GM12878 (cell line): ENCODE data around the gene GNAQ. TPM values are rescaled to one million over a fixed set of nuclear protein-coding genes. Genes with fewer than 3 reads are reported as not detected.
"Not testable (repeated sequence)": the region's sequence is repeated elsewhere in the genome, so short reads cannot be mapped to it uniquely, and the experiment has no call there.

ENCODE experiments used
- ATAC-seq: fragments of 200-7000 bp; cut with Tn5 transposase; 3 replicates; pipeline ENCODE4 v1.9.1; 2020; ENCODE audit warnings: mild to moderate bottlenecking, moderate library complexity
- BruUV-seq: library from RNA; stranded (reverse); fragments of 400-500 nt; replicated peaks from 2 replicates; lab custom pipeline; 2021; lab: Mats Ljungman, UMichigan
- CTCF ChIA-PET: fragments of 300-600 bp; sonication (Branson Sonifier 250); formaldehyde crosslinking; extraction: SDS; loops from one replicate; lab custom pipeline; 2021; ENCODE audit warnings: inconsistent platforms; lab: Yijun Ruan, JAX
- POLR2A ChIA-PET: fragments of 350-600 bp; formaldehyde crosslinking; extraction: SDS; loops from one replicate; lab custom pipeline; 2021; ENCODE audit warnings: inconsistent platforms; lab: Charles Lee
- RAD21 ChIA-PET: fragments of 300-600 bp; sonication (Branson Sonifier 250); formaldehyde crosslinking; loops from one replicate; lab custom pipeline; 2023; ENCODE audit warnings: antibody characterized with exemption; ENCODE audit not compliant: unreplicated experiment; lab: Charles Lee
- SMC1A ChIA-PET: fragments of 300-600 bp; sonication (Branson Sonifier 250); formaldehyde crosslinking; loops from one replicate; lab custom pipeline; 2023; ENCODE audit not compliant: unreplicated experiment, uncharacterized antibody; lab: Charles Lee
- DNase-seq: peaks from one replicate; pipeline ENCODE4 v3.0.0-alpha.2; 2011; ENCODE audit warnings: low read depth, low spot score
- FAIRE-seq: peaks from 3 replicates; lab custom pipeline; 2011; peaks lifted over from hg19 to GRCh38; lab: Jason Lieb, UNC
- H2AFZ ChIP-seq: 2 replicates; pipeline ENCODE4 v1.6.0; 2011; ENCODE audit warnings: low read depth, low read length, control low read depth; ENCODE audit not compliant: control insufficient read depth
- H3K27ac ChIP-seq: 2 replicates; pipeline ENCODE4 v1.5.1; 2011; ENCODE audit warnings: control low read depth; ENCODE audit not compliant: control insufficient read depth, insufficient read depth
- H3K27me3 ChIP-seq, 2 experiments: replicated peaks in 1 of 2; 2 replicates each; pipeline versions ENCODE4 v1.6.0 to v1.6.1; 2011; ENCODE audit warnings: low read length in 1 of 2; ENCODE audit not compliant: control insufficient read depth in 2 of 2, insufficient read depth in 2 of 2
- H3K36me3 ChIP-seq, 2 experiments: 2 replicates each; pipeline ENCODE4 v1.5.1; 2011; ENCODE audit warnings: low read length in 1 of 2; ENCODE audit not compliant: control insufficient read depth in 2 of 2, insufficient read depth in 2 of 2
- H3K4me1 ChIP-seq: 2 replicates; pipeline ENCODE4 v1.6.1; 2011; ENCODE audit warnings: mild to moderate bottlenecking, low read length, moderate library complexity, mixed read lengths; ENCODE audit not compliant: control insufficient read depth, insufficient read depth
- H3K4me2 ChIP-seq: 2 replicates; pipeline ENCODE4 v1.6.0; 2011; ENCODE audit warnings: control low read depth; ENCODE audit not compliant: control insufficient read depth, insufficient read depth
- H3K4me3 ChIP-seq: fragments of 200-600 bp; sonication (generic); 2 replicates; pipeline ENCODE4 v1.5.1; 2016
- H3K79me2 ChIP-seq: 2 replicates; pipeline ENCODE4 v1.6.0; 2011; ENCODE audit warnings: low read length; ENCODE audit not compliant: control insufficient read depth, insufficient read depth
- H3K9ac ChIP-seq: 2 replicates; pipeline ENCODE4 v1.8.0; 2011; ENCODE audit warnings: low read length, control low read depth, mixed read lengths; ENCODE audit not compliant: control insufficient read depth, insufficient read depth
- H3K9me3 ChIP-seq: replicated peaks from 3 replicates; pipeline ENCODE4 v1.5.1; 2011; ENCODE audit warnings: mild to moderate bottlenecking, low read length; ENCODE audit not compliant: control insufficient read depth, insufficient read depth
- H4K20me1 ChIP-seq: 2 replicates; pipeline ENCODE4 v1.6.0; 2011; ENCODE audit not compliant: control insufficient read depth, insufficient read depth
- CTCF ChIP-seq, 3 experiments: IDR thresholded peaks in 2 of 3; conservative IDR thresholded peaks in 1 of 3; 2 replicates each; pipeline ENCODE4 v1.5.1; 2011; ENCODE audit warnings: low read depth in 3 of 3, low read length in 3 of 3, mild to moderate bottlenecking in 3 of 3, control low read depth in 2 of 3, moderate library complexity in 2 of 3, inconsistent platforms in 1 of 3, mixed read lengths in 1 of 3; ENCODE audit not compliant: control insufficient read depth in 2 of 3, insufficient read depth in 1 of 3; ENCODE audit errors: extremely low read depth in 1 of 3
- EZH2 ChIP-seq: IDR thresholded peaks from 2 replicates; pipeline ENCODE4 v1.6.1; 2012; ENCODE audit warnings: low read depth, mild to moderate bottlenecking, control low read depth, inconsistent platforms, low read length, borderline replicate concordance; ENCODE audit not compliant: control insufficient read depth
- HDAC6 ChIP-seq: fragments of 200-600 bp; sonication (generic); IDR thresholded peaks from one replicate; pipeline ENCODE4 v1.8.0; 2017; ENCODE audit warnings: antibody characterized with exemption; ENCODE audit not compliant: unreplicated experiment
- IKZF1 ChIP-seq: fragments of 450-650 bp; conservative IDR thresholded peaks from 2 replicates; pipeline ENCODE4 v1.6.1; 2017; ENCODE audit warnings: antibody characterized with exemption, mild to moderate bottlenecking
- NBN ChIP-seq: fragments of 450-650 bp; IDR thresholded peaks from 2 replicates; pipeline ENCODE4 v1.6.1; 2016
- RAD21 ChIP-seq: IDR thresholded peaks from 2 replicates; pipeline ENCODE4 v1.6.1; 2011; ENCODE audit warnings: mild to moderate bottlenecking, low read depth, low read length, moderate library complexity; ENCODE audit not compliant: insufficient read depth
- RUNX3 ChIP-seq: IDR thresholded peaks from 2 replicates; pipeline ENCODE4 v1.6.1; 2012; ENCODE audit warnings: low read length, inconsistent platforms
- SMC3 ChIP-seq: IDR thresholded peaks from 2 replicates; pipeline ENCODE4 v1.6.1; 2011; ENCODE audit warnings: low read length, improper control_type of control experiment, borderline replicate concordance
- SRF ChIP-seq, 2 experiments: IDR thresholded peaks; 2 replicates each; pipeline ENCODE4 v1.6.1; 2011; ENCODE audit warnings: low read depth in 2 of 2, low read length in 2 of 2, mild to moderate bottlenecking in 1 of 2, moderate library complexity in 1 of 2
- WGBS: methylation state at CpG from one replicate; pipeline ENCODE4 v1.1.6; 2016; ENCODE audit warnings: low lambda C conversion rate; ENCODE audit not compliant: insufficient replicate concordance, insufficient coverage; ENCODE audit errors: missing lambda C conversion rate; 5-methylcytosine and 5-hydroxymethylcytosine counted together
- in situ Hi-C: fragments of 300-500 bp; cut with MboI; formaldehyde crosslinking; loops from 9 replicates; pipeline ENCODE4 v1.14.3; 2018; ENCODE audit warnings: mixed read lengths
- intact Hi-C: fragments of 100-400 bp; cut with micrococcal nuclease; formaldehyde crosslinking; loops from one replicate; pipeline ENCODE4 v1.14.2; 2022; ENCODE audit not compliant: unreplicated experiment
- polyA plus RNA-seq, 11 experiments: library from polyadenylated mRNA; depleted of rRNA in 4 of 11; unstranded in 6 of 11; stranded (reverse) in 5 of 11; fragments of >200 nt; fragmentation: Nextera tagmentation in 4 of 11; fragmentation: Illumina TruSeq in 1 of 11; extraction: Ambion mirVana in 4 of 11; extraction: Trizol in 1 of 11; gene quantifications; 1 replicate in 1 of 11; 2 replicates in 10 of 11; pipeline versions ENCODE4 v1.2.1 to v1.2.3, GENCODE V29; 2011 to 2016; ENCODE audit warnings: inconsistent platforms in 2 of 11, missing spikeins in 2 of 11, low read depth in 1 of 11
- total RNA-seq, 4 experiments: library from RNA; depleted of rRNA in 3 of 4; stranded (reverse); fragments of >200 nt in 3 of 4; fragmentation: Illumina TruSeq in 1 of 4; extraction: Trizol in 1 of 4; gene quantifications; 2 replicates each; pipeline versions ENCODE4 v1.2.1 to v1.2.3, GENCODE V29; 2013 to 2021
- TF ChIP-seq, protein P1 (sequence below): fragments of 450-650 bp; IDR thresholded peaks from 2 replicates; pipeline ENCODE4 v1.6.1; 2017; ENCODE audit warnings: low read depth, mild to moderate bottlenecking, moderate library complexity

The GNAQ gene
- total and polyA plus RNA-seq, 10 of the 15 experiments (the other 5 are each of a cell fraction or from before 2014, with no cell fraction given), result 0.15 to 47.2 (median 0.49) TPM

DNA sequence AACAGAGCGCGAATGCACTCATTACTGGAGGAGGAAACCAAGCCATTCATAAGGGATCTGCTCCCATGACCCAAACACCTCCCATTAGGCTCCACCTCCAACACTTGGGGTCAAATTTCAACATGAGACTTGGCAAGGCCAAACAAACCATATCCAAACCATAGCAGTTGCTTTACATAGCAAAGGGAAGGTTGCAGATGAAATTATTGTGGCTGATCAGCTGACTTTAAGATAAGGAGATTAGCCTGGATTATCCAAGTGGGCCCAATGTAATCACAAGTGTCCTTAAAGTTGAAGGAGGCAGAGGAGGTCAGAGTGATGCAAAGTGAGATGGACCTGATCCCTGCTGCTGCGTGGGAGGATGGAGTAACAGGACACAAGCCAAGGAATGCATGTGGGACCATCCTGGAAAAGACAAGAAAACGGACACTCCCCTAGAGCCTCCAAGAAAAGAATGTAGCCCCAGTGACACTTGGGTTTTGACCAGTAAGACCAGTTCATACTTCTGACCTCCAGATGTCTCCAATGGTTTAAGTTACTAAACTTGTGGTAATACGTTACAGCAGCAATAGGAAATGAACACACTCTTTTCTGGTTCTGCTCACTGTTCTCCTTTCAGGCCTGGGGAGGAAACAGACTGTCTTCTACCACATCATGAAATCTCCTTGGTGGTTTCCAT is 167.3 kb downstream of the GNAQ start:
- intact Hi-C loops, result loop anchor here (1.0 kb wide), 1 partner anchor 171 kb away; no protein-coding TSS in a partner anchor
- H3K4me2 ChIP-seq, result no peak overlapping the region
- WGBS, result 11% methylated on average over 3 of the region's 5 CpGs
- H3K27me3 ChIP-seq, result no peaks in the 10 kb centered on the region
- no peak overlapping the region for H3K27ac ChIP-seq
- H4K20me1 ChIP-seq, result no peaks in the 10 kb centered on the region
- H3K4me1 ChIP-seq, result no peaks in the 10 kb centered on the region
- BruUV-seq, result no TSS peak
- RAD21 ChIA-PET, result interaction anchor here (1.2 to 4.3 kb wide), 9 partner anchors 15 to 170 kb away, joined by 3 to 33 read pairs (median 4); no protein-coding TSS in a partner anchor
- no peaks in the 10 kb centered on the region for H3K36me3 ChIP-seq
- CTCF ChIA-PET, result interaction anchor here (0.6 to 3.2 kb wide), 17 partner anchors 12 to 261 kb away, joined by 3 to 40 read pairs (median 4); no protein-coding TSS in a partner anchor
- in situ Hi-C loops, result no loop called here
- FAIRE-seq (no peak), DNase-seq (no peak), ATAC-seq (peak; percentile 92)
- TF ChIP-seq, protein P1, sequence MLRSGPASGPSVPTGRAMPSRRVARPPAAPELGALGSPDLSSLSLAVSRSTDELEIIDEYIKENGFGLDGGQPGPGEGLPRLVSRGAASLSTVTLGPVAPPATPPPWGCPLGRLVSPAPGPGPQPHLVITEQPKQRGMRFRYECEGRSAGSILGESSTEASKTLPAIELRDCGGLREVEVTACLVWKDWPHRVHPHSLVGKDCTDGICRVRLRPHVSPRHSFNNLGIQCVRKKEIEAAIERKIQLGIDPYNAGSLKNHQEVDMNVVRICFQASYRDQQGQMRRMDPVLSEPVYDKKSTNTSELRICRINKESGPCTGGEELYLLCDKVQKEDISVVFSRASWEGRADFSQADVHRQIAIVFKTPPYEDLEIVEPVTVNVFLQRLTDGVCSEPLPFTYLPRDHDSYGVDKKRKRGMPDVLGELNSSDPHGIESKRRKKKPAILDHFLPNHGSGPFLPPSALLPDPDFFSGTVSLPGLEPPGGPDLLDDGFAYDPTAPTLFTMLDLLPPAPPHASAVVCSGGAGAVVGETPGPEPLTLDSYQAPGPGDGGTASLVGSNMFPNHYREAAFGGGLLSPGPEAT, result 0 out of 2 replicates have a peak, but pooled peaks have one; percentile 16
- TF ChIP-seq SMC3, result peak; percentile 68; the same call in 1 of the 2 replicates
- peak; percentile 19; the same call in 1 of the 2 replicates for TF ChIP-seq IKZF1
- no peak for TF ChIP-seq HDAC6
- TF ChIP-seq CTCF (IDR thresholded peaks at IDR 0.05 in 2 of 3, conservative IDR thresholded peaks at IDR 0.05 in 1 of 3; ENCODE audit: control insufficient read depth in 2 of 3, extremely low read depth in 1 of 3, insufficient read depth in 1 of 3, low read depth in 3 of 3, low read length in 3 of 3), result peak in 2 of 3 experiments; percentile 26 to 42; a peak in 3 of 6 replicates
- TF ChIP-seq NBN, result 0 out of 2 replicates have a peak, but pooled peaks have one; percentile 18
- TF ChIP-seq RUNX3, result peak; percentile 54
- TF ChIP-seq RAD21, result peak; percentile 68
- TF ChIP-seq EZH2, result no peak
- TF ChIP-seq SRF (IDR thresholded peaks at IDR 0.05; ENCODE audit: low read depth in 2 of 2, low read length in 2 of 2), result no peak
- no peaks in the 10 kb centered on the region for H3K9me3 ChIP-seq
- H2AFZ ChIP-seq, result no peak overlapping the region
- POLR2A ChIA-PET, result interaction anchor here (2.8 kb wide), 1 partner anchor 28 kb away, joined by 11 read pairs; no protein-coding TSS in a partner anchor
- no peak overlapping the region for H3K9ac ChIP-seq
- SMC1A ChIA-PET, result interaction anchor here (0.6 to 4.4 kb wide), 20 partner anchors 9 to 220 kb away, joined by 3 to 45 read pairs (median 5); no protein-coding TSS in a partner anchor
- H3K4me3 ChIP-seq, result no peak overlapping the region
- no peaks in the 10 kb centered on the region for H3K79me2 ChIP-seq

DNA sequence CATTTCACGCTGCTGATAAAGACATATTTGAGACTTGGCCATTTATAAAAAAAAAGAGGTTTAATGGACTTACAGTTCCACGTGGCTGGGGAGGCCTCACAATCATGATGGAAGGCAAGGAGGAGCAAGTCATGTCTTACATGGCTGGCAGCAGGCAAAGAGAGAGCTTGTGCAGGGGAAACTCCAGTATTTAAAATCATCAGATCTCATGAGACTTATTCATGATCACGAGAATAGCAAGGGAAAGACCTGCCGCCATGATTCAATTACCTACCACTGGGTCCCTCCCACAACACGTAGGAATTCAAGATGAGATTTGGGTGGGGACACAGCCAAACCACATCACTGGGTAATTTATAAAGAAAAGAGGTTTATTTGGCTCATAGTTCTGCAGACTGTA is 168.0 kb downstream of the GNAQ start:
- POLR2A ChIA-PET, FAIRE-seq, H4K20me1 ChIP-seq, BruUV-seq, H3K36me3 ChIP-seq, H3K9ac ChIP-seq, H3K4me3 ChIP-seq, in situ Hi-C loops, H3K9me3 ChIP-seq, H2AFZ ChIP-seq, H3K27ac ChIP-seq, DNase-seq, H3K27me3 ChIP-seq, H3K4me2 ChIP-seq, H3K79me2 ChIP-seq, ATAC-seq, H3K4me1 ChIP-seq: not testable (repeated sequence)
- RAD21 ChIA-PET, result interaction anchor here (4.3 kb wide), 1 partner anchor 171 kb away, joined by 33 read pairs; no protein-coding TSS in a partner anchor
- WGBS, result 0% methylated on average over 5 of the region's 5 CpGs
- SMC1A ChIA-PET, result interaction anchor here (0.6 to 2.5 kb wide), 4 partner anchors 22 to 221 kb away, joined by 3 to 7 read pairs (median 4); no protein-coding TSS in a partner anchor
- CTCF ChIA-PET, result interaction anchor here (1.6 kb wide), 1 partner anchor 140 kb away, joined by 4 read pairs; no protein-coding TSS in a partner anchor
- intact Hi-C loops, result loop anchor here (1.0 kb wide), 1 partner anchor 172 kb away; no protein-coding TSS in a partner anchor
